Uterus (tissue), 4 donors: ENCODE data around the gene E2F2. TPM values are rescaled to one million over a fixed set of nuclear protein-coding genes. Genes with fewer than 3 reads are reported as not detected.

Experiments used
- DNase-seq, 2 donors: peaks; one replicate each; pipeline ENCODE4 v3.0.0-alpha.2; 2019 to 2020
- H3K27ac ChIP-seq, 2 donors: fragments of 200-600 bp; sonication (generic); 1 replicate in 1 of 2; 2 replicates in 1 of 2; pipeline ENCODE4 v1.5.1; 2016 to 2018
- H3K27me3 ChIP-seq, 2 donors: fragments of 200-600 bp; sonication (generic); one replicate each; pipeline ENCODE4 v1.5.1; 2018 to 2019; ENCODE audit warnings: control low read depth in 1 of 2
- H3K36me3 ChIP-seq, 2 donors: fragments of 200-600 bp; sonication (generic); one replicate each; pipeline ENCODE4 v1.5.1; 2019; ENCODE audit warnings: control low read depth in 1 of 2
- H3K4me1 ChIP-seq, 2 donors: fragments of 200-600 bp; sonication (generic); one replicate each; pipeline ENCODE4 v1.5.1; 2018 to 2019; ENCODE audit warnings: control low read depth in 1 of 2
- H3K4me3 ChIP-seq, 2 donors: fragments of 200-600 bp; sonication (generic); 1 replicate in 1 of 2; 2 replicates in 1 of 2; pipeline ENCODE4 v1.5.1; 2018 to 2019; ENCODE audit warnings: mild to moderate bottlenecking in 1 of 2
- H3K9me3 ChIP-seq, 2 donors: fragments of 200-600 bp; sonication (generic); one replicate each; pipeline ENCODE4 v1.5.1; 2019; ENCODE audit warnings: control low read depth in 1 of 2
- CTCF ChIP-seq, 4 experiments: fragments of 200-600 bp in 2 of 4; fragments of 450-650 bp in 2 of 4; sonication (generic) in 2 of 4; IDR thresholded peaks; one replicate each; pipeline ENCODE4 v1.5.1; 2016 to 2019; ENCODE audit warnings: antibody characterized with exemption in 4 of 4, mild to moderate bottlenecking in 2 of 4, moderate library complexity in 1 of 4
- POLR2A ChIP-seq, 2 donors: fragments of 450-650 bp; IDR thresholded peaks; one replicate each; pipeline ENCODE4 v1.6.1; 2016; ENCODE audit warnings: antibody characterized with exemption in 2 of 2, mild to moderate bottlenecking in 1 of 2, moderate library complexity in 1 of 2
- intact Hi-C: fragments of 100-400 bp; cut with DNase I; formaldehyde crosslinking; loops from one replicate; pipeline ENCODE4 v1.15.1; 2023; ENCODE audit warnings: low total_unique reads
- total RNA-seq, 4 donors: library from RNA; depleted of rRNA in 3 of 4; stranded (reverse); fragments of >200 nt in 3 of 4; gene quantifications; one replicate each; pipeline versions ENCODE4 v1.1.0 to v1.2.4, GENCODE V29; 2014 to 2023
- donor health status: DM: yes; HTN: yes; CAD: no.

E2F2 gene
- total RNA-seq, 4 donors from 2014 or later, result 0.12 to 4.4 TPM; not detected in 2

- H3K27me3 ChIP-seq, result no peaks in the 10 kb centered on the region
- no peak overlapping the region for H3K4me3 ChIP-seq
- peaks cover 0 to 9% of the 10 kb centered on the region in 2 donors for H3K4me1 ChIP-seq
- intact Hi-C loops, result no loop called here
- no peak for DNase-seq
- TF ChIP-seq POLR2A (IDR thresholded peaks at IDR 0.05) (no peak), CTCF (IDR thresholded peaks at IDR 0.05) (no peak)
- no peaks in the 10 kb centered on the region for H3K36me3 ChIP-seq
- H3K27ac ChIP-seq, result no peak overlapping the region
- no peaks in the 10 kb centered on the region for H3K9me3 ChIP-seq
Observed at GRCh38 chr1:23533246-23534023, 2.4 kb upstream of the E2F2 start.

GRCh38 chr1:23531562-23532094, 595 bp upstream of the E2F2 start:
- Histone ChIP-seq H3K36me3 (no peaks in the 10 kb centered on the region), H3K4me1 (peaks cover 0 to 9% of the 10 kb centered on the region in 2 donors), H3K4me3 (peak overlapping the region in 1 of 2 donors; percentile 18), H3K27me3 (no peaks in the 10 kb centered on the region), H3K9me3 (no peaks in the 10 kb centered on the region), H3K27ac (no peak overlapping the region)
- intact Hi-C loops, result no loop called here
- no peak for DNase-seq
- TF ChIP-seq POLR2A (IDR thresholded peaks at IDR 0.05) (no peak), CTCF (IDR thresholded peaks at IDR 0.05) (no peak)

- Histone ChIP-seq H3K4me3 (peak overlapping the region; percentile 10 to 34), H3K36me3 (no peaks in the 10 kb centered on the region), H3K27ac (no peak overlapping the region), H3K4me1 (peaks cover 0 to 9% of the 10 kb centered on the region in 2 donors), H3K27me3 (no peaks in the 10 kb centered on the region), H3K9me3 (no peaks in the 10 kb centered on the region)
- no peak for TF ChIP-seq POLR2A (IDR thresholded peaks at IDR 0.05)
- no peak for TF ChIP-seq CTCF (IDR thresholded peaks at IDR 0.05)
- intact Hi-C loops, result no loop called here
- no peak for DNase-seq
Observed at GRCh38 chr1:23530087-23530746, 816 bp downstream of the E2F2 start.

GRCh38 chr1:23529146-23530086, 1.6 kb downstream of the E2F2 start:
- Histone ChIP-seq H3K27ac (no peak overlapping the region), H3K27me3 (no peaks in the 10 kb centered on the region), H3K36me3 (no peaks in the 10 kb centered on the region), H3K4me3 (no peak overlapping the region), H3K9me3 (no peaks in the 10 kb centered on the region), H3K4me1 (peaks cover 0 to 9% of the 10 kb centered on the region in 2 donors)
- TF ChIP-seq POLR2A (IDR thresholded peaks at IDR 0.05) (no peak), CTCF (IDR thresholded peaks at IDR 0.05) (no peak)
- no peak for DNase-seq
- intact Hi-C loops, result no loop called here
